22Rv1 (cell line): ENCODE results near the gene EIF4G3.
"Not testable (repeated sequence)": the region's sequence is repeated elsewhere in the genome, so short reads cannot be mapped to it uniquely, and the experiment has no call there.

ENCODE experiments used
- H3K27ac ChIP-seq: fragments of 450-650 bp; 2 replicates; pipeline ENCODE4 v1.5.1; 2017
- ZFX ChIP-seq: fragments of 450-650 bp; IDR thresholded peaks from 2 replicates; pipeline ENCODE4 v1.6.1; 2017; ENCODE audit warnings: antibody characterized with exemption, borderline replicate concordance
- TF ChIP-seq, protein P1 (sequence below): fragments of 450-650 bp; IDR thresholded peaks from 2 replicates; pipeline ENCODE4 v1.5.1; 2017; ENCODE audit warnings: mild to moderate bottlenecking

EIF4G3 gene

DNA sequence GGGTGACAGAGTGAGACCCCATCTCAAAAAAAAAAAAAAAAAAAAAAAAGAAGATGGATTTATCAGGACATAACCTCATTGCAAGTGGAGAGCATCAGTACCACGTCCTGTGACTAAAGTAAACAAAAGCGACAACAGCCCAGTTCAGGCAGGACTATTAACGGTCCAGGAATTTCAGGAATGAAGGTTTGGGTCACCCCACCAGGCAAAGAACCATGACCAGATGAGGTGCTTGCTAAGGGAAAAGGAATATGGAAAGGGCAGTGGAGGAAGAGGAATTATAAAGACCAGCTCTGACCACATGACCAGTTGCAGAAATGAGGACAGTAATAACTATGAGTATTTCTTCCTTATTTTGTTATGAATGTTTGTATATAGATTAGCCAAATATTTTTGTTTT lies 35.4 kb upstream of the EIF4G3 start:
- no peak overlapping the region for H3K27ac ChIP-seq
- no peak for TF ChIP-seq ZFX
- TF ChIP-seq, protein P1, sequence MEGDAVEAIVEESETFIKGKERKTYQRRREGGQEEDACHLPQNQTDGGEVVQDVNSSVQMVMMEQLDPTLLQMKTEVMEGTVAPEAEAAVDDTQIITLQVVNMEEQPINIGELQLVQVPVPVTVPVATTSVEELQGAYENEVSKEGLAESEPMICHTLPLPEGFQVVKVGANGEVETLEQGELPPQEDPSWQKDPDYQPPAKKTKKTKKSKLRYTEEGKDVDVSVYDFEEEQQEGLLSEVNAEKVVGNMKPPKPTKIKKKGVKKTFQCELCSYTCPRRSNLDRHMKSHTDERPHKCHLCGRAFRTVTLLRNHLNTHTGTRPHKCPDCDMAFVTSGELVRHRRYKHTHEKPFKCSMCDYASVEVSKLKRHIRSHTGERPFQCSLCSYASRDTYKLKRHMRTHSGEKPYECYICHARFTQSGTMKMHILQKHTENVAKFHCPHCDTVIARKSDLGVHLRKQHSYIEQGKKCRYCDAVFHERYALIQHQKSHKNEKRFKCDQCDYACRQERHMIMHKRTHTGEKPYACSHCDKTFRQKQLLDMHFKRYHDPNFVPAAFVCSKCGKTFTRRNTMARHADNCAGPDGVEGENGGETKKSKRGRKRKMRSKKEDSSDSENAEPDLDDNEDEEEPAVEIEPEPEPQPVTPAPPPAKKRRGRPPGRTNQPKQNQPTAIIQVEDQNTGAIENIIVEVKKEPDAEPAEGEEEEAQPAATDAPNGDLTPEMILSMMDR = no peak

- not testable (repeated sequence) for H3K27ac ChIP-seq
Measured at GRCh38 chr1:21208137-21208700, 31.5 kb upstream of the EIF4G3 start.

DNA sequence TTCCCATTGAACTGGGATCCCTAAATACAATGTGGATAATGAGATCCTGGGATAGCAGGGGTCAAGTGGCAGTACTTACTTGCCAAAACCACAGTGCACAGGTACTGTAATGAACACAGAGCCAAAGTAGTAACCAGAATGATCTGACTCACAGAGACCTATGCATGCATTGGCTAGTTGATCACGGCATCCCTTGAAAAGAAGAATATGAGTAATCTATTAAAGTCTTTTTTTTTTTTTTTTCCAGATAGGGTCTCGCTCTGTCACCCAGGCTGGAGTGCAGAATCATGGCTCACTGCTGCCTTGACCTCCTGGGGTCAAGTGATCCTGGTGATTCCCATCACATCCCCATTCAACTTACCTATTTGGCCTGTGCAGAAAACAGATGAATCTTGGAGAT lies 29.4 kb upstream of the EIF4G3 start:
- TF ChIP-seq, protein P1 = no peak
- TF ChIP-seq ZFX = no peak
- no peak overlapping the region for H3K27ac ChIP-seq

DNA sequence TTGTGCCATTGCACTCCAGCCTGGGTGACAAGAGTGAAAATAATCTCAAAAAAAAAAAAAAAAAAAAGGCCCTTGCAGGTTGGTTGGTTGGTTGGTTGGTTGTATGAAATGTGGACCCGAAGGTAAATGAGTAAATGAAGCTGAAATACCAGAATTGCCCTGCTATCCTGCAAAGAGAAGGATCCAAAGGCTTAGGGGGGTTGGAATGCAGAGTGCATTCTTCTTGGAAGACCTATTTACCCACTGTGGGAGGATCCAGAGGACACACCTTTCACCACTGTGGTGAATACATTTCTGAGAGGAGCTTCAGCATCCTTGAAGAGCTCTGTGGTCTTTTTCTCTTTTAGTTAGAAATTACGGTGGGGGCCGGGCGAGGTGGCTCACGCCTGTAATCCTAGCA lies 28.7 kb upstream of the EIF4G3 start:
- no peak overlapping the region for H3K27ac ChIP-seq
- no peak for TF ChIP-seq ZFX
- TF ChIP-seq, protein P1 = no peak

GRCh38 chr1:21201650-21202049 lies 25.0 kb upstream of the EIF4G3 start:
- H3K27ac ChIP-seq = no peak overlapping the region
- TF ChIP-seq, protein P1 = no peak
- TF ChIP-seq ZFX = no peak

GRCh38 chr1:21201238-21201637 lies 24.5 kb upstream of the EIF4G3 start:
- H3K27ac ChIP-seq = not testable (repeated sequence)

GRCh38 chr1:21200767-21201166 lies 24.1 kb upstream of the EIF4G3 start:
- no peak overlapping the region for H3K27ac ChIP-seq

GRCh38 chr1:21198929-21199328 lies 22.2 kb upstream of the EIF4G3 start:
- TF ChIP-seq ZFX = no peak
- TF ChIP-seq, protein P1 = no peak
- H3K27ac ChIP-seq = no peak overlapping the region

More at GRCh38 chr1:21200767-21201166, 24.1 kb upstream of the EIF4G3 start:
- no peak for TF ChIP-seq ZFX
- TF ChIP-seq, protein P1 = no peak

GRCh38 chr1:21192871-21193270 lies 16.2 kb upstream of the EIF4G3 start:
- TF ChIP-seq, protein P1 = no peak
- TF ChIP-seq ZFX = no peak
- H3K27ac ChIP-seq = no peak overlapping the region
